GM23338 (cell line): ENCODE results near the gene SOHLH1. TPM values are rescaled to one million over a fixed set of nuclear protein-coding genes. Genes with fewer than 3 reads are reported as not detected.

ENCODE experiments used
- ETS1 ChIP-seq: IDR thresholded peaks from 2 replicates; pipeline ENCODE4 v1.6.1; 2016; ENCODE audit warnings: antibody characterized with exemption
- EZH2phosphoT487 ChIP-seq: fragments of 200-600 bp; sonication (generic); IDR thresholded peaks from one replicate; pipeline ENCODE4 v1.8.1; 2018; ENCODE audit warnings: antibody characterized with exemption; ENCODE audit not compliant: unreplicated experiment
- NANOG ChIP-seq: IDR thresholded peaks from 2 replicates; pipeline ENCODE4 v1.6.1; 2016; ENCODE audit warnings: antibody characterized with exemption, borderline replicate concordance
- POLR2AphosphoS5 ChIP-seq: IDR thresholded peaks from 2 replicates; pipeline ENCODE4 v1.6.1; 2016; ENCODE audit warnings: antibody characterized with exemption, low read depth
- REST ChIP-seq: IDR thresholded peaks from one replicate; pipeline ENCODE4 v1.6.1; 2018; ENCODE audit warnings: antibody characterized with exemption; ENCODE audit not compliant: unreplicated experiment
- ZNF331 ChIP-seq: fragments of 250-450 bp; sonication (Bioruptor Pico); IDR thresholded peaks from 2 replicates; pipeline ENCODE4 v1.5.0; 2020; ENCODE audit warnings: low read depth, mild to moderate bottlenecking, moderate library complexity
- ZNF462 ChIP-seq: fragments of 250-450 bp; sonication (Bioruptor Pico); IDR thresholded peaks from 2 replicates; pipeline ENCODE4 v1.5.0; 2020; ENCODE audit warnings: mild to moderate bottlenecking, moderate library complexity
- polyA plus RNA-seq: library from polyadenylated mRNA; unstranded; fragments of >200 nt; fragmentation: Nextera tagmentation; extraction: Ambion mirVana; gene quantifications from 2 replicates; pipeline ENCODE4 v1.2.1, GENCODE V29; 2016
- total RNA-seq: library from RNA; depleted of rRNA; stranded (reverse); fragments of >200 nt; shearing (Covaris generic); gene quantifications from 2 replicates; pipeline ENCODE4 v1.2.3, GENCODE V29; 2014

The SOHLH1 gene
- total and polyA plus RNA-seq, 2 experiments from 2014 or later, result 0.21 TPM; not detected in 1

GRCh38 chr9:135728436-135729110 lies 29.3 kb upstream of the SOHLH1 start (continued):
- no peak for TF ChIP-seq ZNF462 (CRISPR knock-in tag)
- no peak for TF ChIP-seq ETS1
- no peak for TF ChIP-seq POLR2AphosphoS5
- TF ChIP-seq ZNF331 (CRISPR knock-in tag), result no peak
- no peak for TF ChIP-seq EZH2phosphoT487
- TF ChIP-seq NANOG, result no peak
- TF ChIP-seq REST, result no peak
